ENCODE data around the gene CRYAB. TPM values are rescaled to one million over a fixed set of nuclear protein-coding genes. Genes with fewer than 3 reads are reported as not detected.
"Not testable (repeated sequence)": the region's sequence is repeated elsewhere in the genome, so short reads cannot be mapped to it uniquely, and the experiment has no call there.

CRYAB gene
- total RNA-seq, 1 donor from 2014 or later: 72.5 TPM

- Histone ChIP-seq H3K4me3 (no peak overlapping the region), H3K36me3 (no peaks in the 10 kb centered on the region), H3K27ac (no peak overlapping the region), H3K27me3 (ENCODE audit: low read depth) (no peaks in the 10 kb centered on the region), H3K9me3 (no peaks in the 10 kb centered on the region), H3K4me1 (peaks cover 33% of the 10 kb centered on the region)
- ATAC-seq: no peak
- no peak for TF ChIP-seq CTCF (IDR thresholded peaks at IDR 0.05)
- intact Hi-C loops (cut with DNase I): loop anchor here (10.0 kb wide), 1 partner anchor 51 kb away; no protein-coding TSS in a partner anchor
- DNase-seq: no peak
These were observed 22.3 kb upstream of the CRYAB start for GRCh38 chr11:111933872-111934271.

GRCh38 chr11:111933176-111933575 is 21.6 kb upstream of the CRYAB start:
- H3K36me3 ChIP-seq; H3K27me3 ChIP-seq (ENCODE audit: low read depth); DNase-seq; H3K4me3 ChIP-seq; ATAC-seq; H3K9me3 ChIP-seq; H3K27ac ChIP-seq: not testable (repeated sequence)
- intact Hi-C loops (cut with DNase I): loop anchor here (10.0 kb wide), 1 partner anchor 52 kb away; no protein-coding TSS in a partner anchor
- peaks cover 26% of the 10 kb centered on the region for H3K4me1 ChIP-seq

GRCh38 chr11:111932611-111932950 is 21.0 kb upstream of the CRYAB start:
- Histone ChIP-seq H3K4me1 (peaks cover 23% of the 10 kb centered on the region), H3K36me3 (no peaks in the 10 kb centered on the region), H3K9me3 (no peaks in the 10 kb centered on the region), H3K27ac (no peak overlapping the region), H3K4me3 (no peak overlapping the region), H3K27me3 (ENCODE audit: low read depth) (no peaks in the 10 kb centered on the region)
- no peak for DNase-seq
- ATAC-seq: no peak
- intact Hi-C loops (cut with DNase I): loop anchor here (10.0 kb wide), 1 partner anchor 52 kb away; no protein-coding TSS in a partner anchor
- no peak for TF ChIP-seq CTCF (IDR thresholded peaks at IDR 0.05)

GRCh38 chr11:111930472-111930871 is 18.9 kb upstream of the CRYAB start:
- intact Hi-C loops (cut with DNase I): loop anchor here (10.0 kb wide), 1 partner anchor 54 kb away; no protein-coding TSS in a partner anchor
- DNase-seq: no peak
- Histone ChIP-seq H3K4me3 (no peak overlapping the region), H3K27me3 (ENCODE audit: low read depth) (no peaks in the 10 kb centered on the region), H3K36me3 (no peaks in the 10 kb centered on the region), H3K27ac (no peak overlapping the region), H3K4me1 (peaks cover 25% of the 10 kb centered on the region), H3K9me3 (no peaks in the 10 kb centered on the region)
- ATAC-seq: no peak
- TF ChIP-seq CTCF (IDR thresholded peaks at IDR 0.05): no peak

GRCh38 chr11:111926505-111927391 is 15.2 kb upstream of the CRYAB start:
- DNase-seq (peak; percentile 98), ATAC-seq (peak; percentile 97 to 98)
- Histone ChIP-seq H3K4me3 (peak overlapping the region; percentile 53), H3K27ac (peak overlapping the region; percentile 84), H3K27me3 (ENCODE audit: low read depth) (no peaks in the 10 kb centered on the region), H3K36me3 (no peaks in the 10 kb centered on the region), H3K9me3 (no peaks in the 10 kb centered on the region), H3K4me1 (peaks cover 51% of the 10 kb centered on the region)
- intact Hi-C loops (cut with DNase I): no loop called here
- TF ChIP-seq CTCF (IDR thresholded peaks at IDR 0.05): no peak

GRCh38 chr11:111925953-111926352 is 14.4 kb upstream of the CRYAB start:
- no peaks in the 10 kb centered on the region for H3K9me3 ChIP-seq
- peak overlapping the region; percentile 84 for H3K27ac ChIP-seq
- ATAC-seq (no peak), DNase-seq (no peak)
- no peak for TF ChIP-seq CTCF (IDR thresholded peaks at IDR 0.05)
- H3K36me3 ChIP-seq: no peaks in the 10 kb centered on the region
- no peaks in the 10 kb centered on the region for H3K27me3 ChIP-seq (ENCODE audit: low read depth)
- intact Hi-C loops (cut with DNase I): no loop called here
- H3K4me3 ChIP-seq: no peak overlapping the region
- peaks cover 55% of the 10 kb centered on the region for H3K4me1 ChIP-seq

Measured in lower lobe of right lung (tissue), 2 donors.